ENCODE data around the gene TUBB4A. TPM values are rescaled to one million over a fixed set of nuclear protein-coding genes. Genes with fewer than 3 reads are reported as not detected.
A peak's percentile ranks its signal among the peaks of the same experiment; 100 is the strongest.

TUBB4A gene
- total and polyA plus RNA-seq, 10 of the 15 experiments (the other 5 are each of a cell fraction or from before 2014, with no cell fraction given) = 0.29 to 22.4 (median 3.8) TPM

DNA sequence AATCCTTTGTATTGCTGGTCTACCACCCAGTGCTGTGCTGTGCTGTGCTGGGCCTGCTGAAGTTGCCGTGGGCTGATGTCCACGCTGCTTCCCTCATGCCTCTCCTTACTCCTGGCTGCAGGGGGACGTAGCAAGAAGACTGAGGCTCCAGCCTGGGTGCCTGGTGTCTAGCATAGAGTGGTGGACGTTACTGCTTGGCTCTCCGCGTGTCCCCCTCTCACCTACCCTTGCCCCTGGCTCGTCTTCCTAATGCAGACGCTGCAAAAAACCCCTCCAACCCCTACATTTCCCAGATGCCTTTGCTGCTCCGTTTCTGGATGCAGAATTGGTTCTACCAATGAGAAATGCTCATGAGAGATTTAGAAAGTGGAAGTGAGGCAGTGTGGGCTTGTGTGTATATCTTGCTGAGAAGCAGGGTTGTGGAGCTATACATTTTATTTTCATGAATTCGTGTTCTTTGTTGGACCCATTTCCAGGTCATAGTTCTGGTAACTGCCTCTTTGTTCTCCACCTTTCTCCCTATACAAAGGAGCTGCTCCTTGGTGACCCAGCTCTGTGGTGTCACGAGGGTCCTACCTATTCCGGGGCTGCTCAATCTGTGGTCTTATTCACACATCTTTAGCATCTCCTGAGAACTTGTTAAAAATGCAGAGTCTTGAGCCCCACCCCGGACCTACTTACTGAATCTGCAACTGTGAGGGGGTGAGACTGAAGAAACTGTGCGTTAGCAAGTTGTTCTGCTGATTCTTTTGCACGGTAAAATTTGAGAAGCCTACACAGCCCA, 12.6 kb downstream of the TUBB4A start (continued):
- peak; percentile 72 for TF ChIP-seq SPI1 (IDR thresholded peaks at IDR 0.05; ENCODE audit: borderline replicate concordance, insufficient read depth, low read depth, low read length)
- TF ChIP-seq NFYB (IDR thresholded peaks at IDR 0.05; ENCODE audit: insufficient read depth, low read depth, low read length) = peak; percentile 57; the same call in 1 of the 2 replicates
- no peak for TF ChIP-seq MTA2 (IDR thresholded peaks at IDR 0.05; ENCODE audit: low read depth)
- TF ChIP-seq HDGF (IDR thresholded peaks at IDR 0.05) = 0 out of 2 replicates have a peak, but pooled peaks have one; percentile 43
- TF ChIP-seq CREB1 (IDR thresholded peaks at IDR 0.05; ENCODE audit: low read depth) = 0 out of 2 replicates have a peak, but pooled peaks have one; percentile 38
- peak; percentile 57; the same call in 1 of the 2 replicates for TF ChIP-seq NBN (IDR thresholded peaks at IDR 0.05)
- no peak for TF ChIP-seq ETV6 (conservative IDR thresholded peaks at IDR 0.05 in 1 of 2, IDR thresholded peaks at IDR 0.05 in 1 of 2; ENCODE audit: borderline replicate concordance in 1 of 2, low read depth in 1 of 2)
- TF ChIP-seq CREM (IDR thresholded peaks at IDR 0.05; ENCODE audit: low read depth) = peak; percentile 48; the same call in 1 of the 2 replicates
- TF ChIP-seq, protein P1, sequence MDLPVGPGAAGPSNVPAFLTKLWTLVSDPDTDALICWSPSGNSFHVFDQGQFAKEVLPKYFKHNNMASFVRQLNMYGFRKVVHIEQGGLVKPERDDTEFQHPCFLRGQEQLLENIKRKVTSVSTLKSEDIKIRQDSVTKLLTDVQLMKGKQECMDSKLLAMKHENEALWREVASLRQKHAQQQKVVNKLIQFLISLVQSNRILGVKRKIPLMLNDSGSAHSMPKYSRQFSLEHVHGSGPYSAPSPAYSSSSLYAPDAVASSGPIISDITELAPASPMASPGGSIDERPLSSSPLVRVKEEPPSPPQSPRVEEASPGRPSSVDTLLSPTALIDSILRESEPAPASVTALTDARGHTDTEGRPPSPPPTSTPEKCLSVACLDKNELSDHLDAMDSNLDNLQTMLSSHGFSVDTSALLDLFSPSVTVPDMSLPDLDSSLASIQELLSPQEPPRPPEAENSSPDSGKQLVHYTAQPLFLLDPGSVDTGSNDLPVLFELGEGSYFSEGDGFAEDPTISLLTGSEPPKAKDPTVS (IDR thresholded peaks at IDR 0.05; ENCODE audit: low read depth, low read length) = no peak
- TF ChIP-seq, protein P2, sequence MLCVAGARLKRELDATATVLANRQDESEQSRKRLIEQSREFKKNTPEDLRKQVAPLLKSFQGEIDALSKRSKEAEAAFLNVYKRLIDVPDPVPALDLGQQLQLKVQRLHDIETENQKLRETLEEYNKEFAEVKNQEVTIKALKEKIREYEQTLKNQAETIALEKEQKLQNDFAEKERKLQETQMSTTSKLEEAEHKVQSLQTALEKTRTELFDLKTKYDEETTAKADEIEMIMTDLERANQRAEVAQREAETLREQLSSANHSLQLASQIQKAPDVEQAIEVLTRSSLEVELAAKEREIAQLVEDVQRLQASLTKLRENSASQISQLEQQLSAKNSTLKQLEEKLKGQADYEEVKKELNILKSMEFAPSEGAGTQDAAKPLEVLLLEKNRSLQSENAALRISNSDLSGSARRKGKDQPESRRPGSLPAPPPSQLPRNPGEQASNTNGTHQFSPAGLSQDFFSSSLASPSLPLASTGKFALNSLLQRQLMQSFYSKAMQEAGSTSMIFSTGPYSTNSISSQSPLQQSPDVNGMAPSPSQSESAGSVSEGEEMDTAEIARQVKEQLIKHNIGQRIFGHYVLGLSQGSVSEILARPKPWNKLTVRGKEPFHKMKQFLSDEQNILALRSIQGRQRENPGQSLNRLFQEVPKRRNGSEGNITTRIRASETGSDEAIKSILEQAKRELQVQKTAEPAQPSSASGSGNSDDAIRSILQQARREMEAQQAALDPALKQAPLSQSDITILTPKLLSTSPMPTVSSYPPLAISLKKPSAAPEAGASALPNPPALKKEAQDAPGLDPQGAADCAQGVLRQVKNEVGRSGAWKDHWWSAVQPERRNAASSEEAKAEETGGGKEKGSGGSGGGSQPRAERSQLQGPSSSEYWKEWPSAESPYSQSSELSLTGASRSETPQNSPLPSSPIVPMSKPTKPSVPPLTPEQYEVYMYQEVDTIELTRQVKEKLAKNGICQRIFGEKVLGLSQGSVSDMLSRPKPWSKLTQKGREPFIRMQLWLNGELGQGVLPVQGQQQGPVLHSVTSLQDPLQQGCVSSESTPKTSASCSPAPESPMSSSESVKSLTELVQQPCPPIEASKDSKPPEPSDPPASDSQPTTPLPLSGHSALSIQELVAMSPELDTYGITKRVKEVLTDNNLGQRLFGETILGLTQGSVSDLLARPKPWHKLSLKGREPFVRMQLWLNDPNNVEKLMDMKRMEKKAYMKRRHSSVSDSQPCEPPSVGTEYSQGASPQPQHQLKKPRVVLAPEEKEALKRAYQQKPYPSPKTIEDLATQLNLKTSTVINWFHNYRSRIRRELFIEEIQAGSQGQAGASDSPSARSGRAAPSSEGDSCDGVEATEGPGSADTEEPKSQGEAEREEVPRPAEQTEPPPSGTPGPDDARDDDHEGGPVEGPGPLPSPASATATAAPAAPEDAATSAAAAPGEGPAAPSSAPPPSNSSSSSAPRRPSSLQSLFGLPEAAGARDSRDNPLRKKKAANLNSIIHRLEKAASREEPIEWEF (IDR thresholded peaks at IDR 0.05; ENCODE audit: insufficient replicate concordance, low read depth, low read length) = no peak
- TF ChIP-seq IRF4 (IDR thresholded peaks at IDR 0.05; ENCODE audit: low read depth, low read length) = peak; percentile 47; the same call in 1 of the 2 replicates
- no peak for TF ChIP-seq KDM1A (IDR thresholded peaks at IDR 0.05; ENCODE audit: borderline replicate concordance)
- peak; percentile 50; the same call in 1 of the 2 replicates for TF ChIP-seq FOXK2 (IDR thresholded peaks at IDR 0.05)
- TF ChIP-seq, protein P3, sequence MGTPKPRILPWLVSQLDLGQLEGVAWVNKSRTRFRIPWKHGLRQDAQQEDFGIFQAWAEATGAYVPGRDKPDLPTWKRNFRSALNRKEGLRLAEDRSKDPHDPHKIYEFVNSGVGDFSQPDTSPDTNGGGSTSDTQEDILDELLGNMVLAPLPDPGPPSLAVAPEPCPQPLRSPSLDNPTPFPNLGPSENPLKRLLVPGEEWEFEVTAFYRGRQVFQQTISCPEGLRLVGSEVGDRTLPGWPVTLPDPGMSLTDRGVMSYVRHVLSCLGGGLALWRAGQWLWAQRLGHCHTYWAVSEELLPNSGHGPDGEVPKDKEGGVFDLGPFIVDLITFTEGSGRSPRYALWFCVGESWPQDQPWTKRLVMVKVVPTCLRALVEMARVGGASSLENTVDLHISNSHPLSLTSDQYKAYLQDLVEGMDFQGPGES (IDR thresholded peaks at IDR 0.05) = no peak
- TF ChIP-seq, protein P4, sequence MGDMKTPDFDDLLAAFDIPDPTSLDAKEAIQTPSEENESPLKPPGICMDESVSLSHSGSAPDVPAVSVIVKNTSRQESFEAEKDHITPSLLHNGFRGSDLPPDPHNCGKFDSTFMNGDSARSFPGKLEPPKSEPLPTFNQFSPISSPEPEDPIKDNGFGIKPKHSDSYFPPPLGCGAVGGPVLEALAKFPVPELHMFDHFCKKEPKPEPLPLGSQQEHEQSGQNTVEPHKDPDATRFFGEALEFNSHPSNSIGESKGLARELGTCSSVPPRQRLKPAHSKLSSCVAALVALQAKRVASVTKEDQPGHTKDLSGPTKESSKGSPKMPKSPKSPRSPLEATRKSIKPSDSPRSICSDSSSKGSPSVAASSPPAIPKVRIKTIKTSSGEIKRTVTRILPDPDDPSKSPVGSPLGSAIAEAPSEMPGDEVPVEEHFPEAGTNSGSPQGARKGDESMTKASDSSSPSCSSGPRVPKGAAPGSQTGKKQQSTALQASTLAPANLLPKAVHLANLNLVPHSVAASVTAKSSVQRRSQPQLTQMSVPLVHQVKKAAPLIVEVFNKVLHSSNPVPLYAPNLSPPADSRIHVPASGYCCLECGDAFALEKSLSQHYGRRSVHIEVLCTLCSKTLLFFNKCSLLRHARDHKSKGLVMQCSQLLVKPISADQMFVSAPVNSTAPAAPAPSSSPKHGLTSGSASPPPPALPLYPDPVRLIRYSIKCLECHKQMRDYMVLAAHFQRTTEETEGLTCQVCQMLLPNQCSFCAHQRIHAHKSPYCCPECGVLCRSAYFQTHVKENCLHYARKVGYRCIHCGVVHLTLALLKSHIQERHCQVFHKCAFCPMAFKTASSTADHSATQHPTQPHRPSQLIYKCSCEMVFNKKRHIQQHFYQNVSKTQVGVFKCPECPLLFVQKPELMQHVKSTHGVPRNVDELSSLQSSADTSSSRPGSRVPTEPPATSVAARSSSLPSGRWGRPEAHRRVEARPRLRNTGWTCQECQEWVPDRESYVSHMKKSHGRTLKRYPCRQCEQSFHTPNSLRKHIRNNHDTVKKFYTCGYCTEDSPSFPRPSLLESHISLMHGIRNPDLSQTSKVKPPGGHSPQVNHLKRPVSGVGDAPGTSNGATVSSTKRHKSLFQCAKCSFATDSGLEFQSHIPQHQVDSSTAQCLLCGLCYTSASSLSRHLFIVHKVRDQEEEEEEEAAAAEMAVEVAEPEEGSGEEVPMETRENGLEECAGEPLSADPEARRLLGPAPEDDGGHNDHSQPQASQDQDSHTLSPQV (IDR thresholded peaks at IDR 0.05) = no peak

All from GM12878 (cell line).